A549 treated with CORT108297 at 1 μM for 4 hours (cell line): ENCODE measurements around the gene ANXA8. TPM values are rescaled to one million over a fixed set of nuclear protein-coding genes. Genes with fewer than 3 reads are reported as not detected.

ENCODE experiments used
- total RNA-seq: library from RNA; stranded (reverse); fragments of 200-300 nt; extraction: Qiagen RNA extraction; gene quantifications from 5 replicates; pipeline ENCODE4 v1.2.3, GENCODE V29; 2022

ANXA8 gene
- total RNA-seq, result 28.8 to 40.9 TPM (median 33.6 TPM) in 5 replicates

GRCh38 chr10:47483923-47484322 is at the start of gene ANXA8:
Gene ANXA8 (minus strand): TSS chr10:47484115. CDS start chr10:47483933, 182 bp downstream.

GRCh38 chr10:47523475-47523874 is 39.6 kb upstream of the ANXA8 start, which contains the start of gene AGAP9:
Gene AGAP9 (minus strand): TSS chr10:47523638. CDS start chr10:47523526, 112 bp downstream.

DNA sequence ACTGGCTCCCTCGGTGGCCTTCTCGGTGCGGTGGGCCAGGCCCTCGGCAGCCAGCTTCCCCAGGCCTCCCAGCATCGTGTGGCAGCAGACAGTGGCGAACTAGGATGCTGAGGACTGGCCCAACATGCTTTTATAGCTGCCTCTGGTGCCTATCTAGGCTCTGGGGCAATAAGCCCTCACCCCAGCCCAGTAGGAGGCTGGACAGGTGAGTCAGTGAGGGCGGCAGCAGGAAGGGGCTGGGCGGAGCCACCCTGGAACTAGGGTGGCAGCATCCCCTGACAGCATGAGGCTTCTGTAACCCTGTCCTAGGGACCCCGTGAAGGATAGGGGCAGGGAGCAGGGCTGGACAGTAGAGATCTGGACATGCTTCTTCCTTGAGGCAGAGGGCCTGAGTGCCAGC is 7.7 kb upstream of the ANXA8 start, which contains the start of gene FAM25G:
Gene FAM25G (minus strand): TSS at position 101 of the 400 bp plus-strand sequence. CDS start 26 bp downstream, at position 75.

Other genes starting within 250 kb of the ANXA8 start
- 0.06 to 0.14 TPM (median 0.09 TPM) in 5 replicates for gene GDF10, start 183.9 kb downstream of the ANXA8 start, total RNA-seq
- not detected in 5 replicates for gene GDF2, start 161.7 kb downstream of the ANXA8 start, total RNA-seq
- gene RBP3, start 135.8 kb downstream of the ANXA8 start, total RNA-seq, result not detected in 5 replicates
- 10.3 to 15.1 TPM (median 13.3 TPM) in 5 replicates for gene ZNF488, start 99.8 kb downstream of the ANXA8 start, total RNA-seq
- 1.1 to 1.8 TPM (median 1.5 TPM) in 3 of 5 replicates, not detected in the others for gene FAM25G, start 7.6 kb upstream of the ANXA8 start, total RNA-seq
- 9.1 to 11.7 TPM (median 10.3 TPM) in 5 replicates for gene AGAP9, start 39.5 kb upstream of the ANXA8 start, total RNA-seq